ENCODE measurements around the gene NUDT14. TPM values are rescaled to one million over a fixed set of nuclear protein-coding genes. Genes with fewer than 3 reads are reported as not detected.

Gene NUDT14
- total RNA-seq, 4 donors from 2014 or later: 12.1 to 22.3 (median 16.6) TPM

DNA sequence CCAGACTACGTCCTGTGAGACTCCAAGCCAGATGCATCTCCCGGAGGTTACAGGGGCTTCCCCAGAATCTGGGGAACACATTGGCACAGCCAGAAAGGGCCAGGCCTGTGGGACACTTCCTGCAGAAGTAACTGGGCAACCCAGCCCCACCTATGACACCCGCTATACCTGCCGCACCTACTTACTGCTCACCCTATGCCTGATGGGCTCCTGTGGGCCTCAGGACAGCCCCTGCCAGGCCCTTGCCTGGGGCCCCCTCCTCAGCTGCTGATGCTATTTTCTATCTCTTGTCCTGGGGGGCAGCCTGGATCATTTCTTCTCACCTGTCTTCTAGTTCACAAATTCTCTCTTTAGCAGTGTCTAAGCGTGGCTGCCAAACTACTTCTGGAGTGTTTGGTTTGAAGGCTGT lies 41.3 kb downstream of the NUDT14 start:
- DNase-seq (ENCODE audit: low spot score) (no peak), ATAC-seq (ENCODE audit: low FRiP score) (no peak)
- TF ChIP-seq, protein P1, sequence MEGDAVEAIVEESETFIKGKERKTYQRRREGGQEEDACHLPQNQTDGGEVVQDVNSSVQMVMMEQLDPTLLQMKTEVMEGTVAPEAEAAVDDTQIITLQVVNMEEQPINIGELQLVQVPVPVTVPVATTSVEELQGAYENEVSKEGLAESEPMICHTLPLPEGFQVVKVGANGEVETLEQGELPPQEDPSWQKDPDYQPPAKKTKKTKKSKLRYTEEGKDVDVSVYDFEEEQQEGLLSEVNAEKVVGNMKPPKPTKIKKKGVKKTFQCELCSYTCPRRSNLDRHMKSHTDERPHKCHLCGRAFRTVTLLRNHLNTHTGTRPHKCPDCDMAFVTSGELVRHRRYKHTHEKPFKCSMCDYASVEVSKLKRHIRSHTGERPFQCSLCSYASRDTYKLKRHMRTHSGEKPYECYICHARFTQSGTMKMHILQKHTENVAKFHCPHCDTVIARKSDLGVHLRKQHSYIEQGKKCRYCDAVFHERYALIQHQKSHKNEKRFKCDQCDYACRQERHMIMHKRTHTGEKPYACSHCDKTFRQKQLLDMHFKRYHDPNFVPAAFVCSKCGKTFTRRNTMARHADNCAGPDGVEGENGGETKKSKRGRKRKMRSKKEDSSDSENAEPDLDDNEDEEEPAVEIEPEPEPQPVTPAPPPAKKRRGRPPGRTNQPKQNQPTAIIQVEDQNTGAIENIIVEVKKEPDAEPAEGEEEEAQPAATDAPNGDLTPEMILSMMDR (IDR thresholded peaks at IDR 0.05): no peak

DNA sequence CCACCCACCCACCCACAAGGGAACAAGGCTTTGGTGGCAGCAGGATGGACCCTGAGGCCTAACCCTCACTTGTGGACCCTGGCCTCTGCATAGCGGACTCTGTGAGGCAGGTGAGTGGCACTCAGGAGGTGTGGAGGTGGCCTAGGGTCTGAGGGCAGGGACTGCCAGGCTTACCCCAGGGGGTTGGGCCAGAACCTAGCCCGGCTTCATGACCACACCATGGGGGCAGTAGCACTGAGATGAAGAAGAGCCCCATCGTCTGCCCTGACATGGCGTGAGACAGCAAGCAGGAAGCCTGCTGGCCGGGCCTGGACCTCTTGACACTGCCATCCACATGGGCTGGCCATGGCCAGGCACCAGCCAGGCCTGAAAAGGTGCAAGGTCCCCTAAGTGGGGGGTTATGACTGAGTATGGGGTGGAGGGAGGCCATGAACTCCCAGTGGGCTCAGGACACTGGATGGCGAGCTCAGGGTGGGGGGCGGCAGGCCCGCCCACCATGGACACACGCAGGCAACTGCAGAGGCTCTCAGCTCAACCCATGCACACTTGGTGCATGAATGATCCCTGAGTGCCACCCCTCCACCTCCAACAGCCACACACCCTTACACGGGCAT lies 41.8 kb downstream of the NUDT14 start:
- DNase-seq (ENCODE audit: low spot score): no peak
- TF ChIP-seq, protein P1 (IDR thresholded peaks at IDR 0.05): no peak
- ATAC-seq (ENCODE audit: low FRiP score): no peak

DNA sequence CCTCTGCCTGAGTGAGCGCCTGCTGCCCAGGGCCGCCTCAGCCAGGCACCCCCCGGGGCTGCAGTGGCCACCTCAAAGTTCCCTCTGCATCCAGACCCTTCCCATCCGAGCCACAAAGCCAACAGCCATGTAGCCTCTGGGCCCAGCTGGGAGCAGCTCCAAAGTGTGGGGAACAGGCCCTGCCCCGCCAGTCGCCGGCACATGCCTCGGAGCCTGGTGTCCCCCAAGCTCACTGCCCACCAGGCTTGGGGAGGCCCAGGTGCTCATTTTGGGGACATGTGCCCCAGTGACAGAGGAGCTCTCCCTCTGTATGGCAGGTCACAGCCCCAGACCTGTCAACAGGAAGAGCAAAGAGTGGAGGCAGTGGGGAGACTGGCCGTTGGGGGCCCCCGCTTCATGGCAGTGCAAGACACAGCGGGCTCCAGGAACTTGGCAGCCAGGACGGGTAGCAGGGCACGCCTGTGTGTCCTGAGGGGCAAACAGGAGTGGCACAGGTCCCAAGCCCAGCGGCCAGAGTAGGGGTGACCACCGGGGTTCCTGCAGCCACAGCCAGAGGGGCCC lies 42.5 kb downstream of the NUDT14 start:
- DNase-seq (ENCODE audit: low spot score) (no peak), ATAC-seq (ENCODE audit: low FRiP score) (no peak)
- TF ChIP-seq, protein P1 (IDR thresholded peaks at IDR 0.05): no peak

DNA sequence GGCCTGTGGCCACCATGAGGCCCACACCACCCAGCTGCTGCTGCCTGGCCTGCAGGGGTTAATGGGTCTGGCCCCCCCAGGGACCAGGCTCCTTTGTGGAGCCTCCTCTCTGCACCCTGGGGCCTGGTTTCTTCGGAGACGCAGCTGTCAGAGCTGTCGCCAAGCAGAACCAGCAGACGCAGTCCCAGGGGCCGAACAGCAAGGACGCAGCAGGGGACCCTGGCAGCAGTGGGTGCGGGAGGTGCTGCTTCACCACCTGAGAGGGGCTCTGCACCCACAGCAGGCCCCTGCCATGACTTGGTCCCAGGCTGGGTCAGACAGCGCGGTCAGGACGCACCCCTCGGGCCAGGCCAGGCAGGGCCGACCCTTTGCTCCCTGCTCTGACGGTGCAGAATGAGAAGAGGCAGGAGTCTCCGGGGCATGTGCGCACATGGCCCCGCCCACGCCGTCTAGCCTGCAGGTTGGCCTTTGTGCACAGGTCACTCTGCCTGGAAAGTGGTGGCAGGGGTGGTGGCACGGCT lies 43.0 kb downstream of the NUDT14 start:
- DNase-seq (ENCODE audit: low spot score) (no peak), ATAC-seq (ENCODE audit: low FRiP score) (no peak)
- TF ChIP-seq, protein P1 (IDR thresholded peaks at IDR 0.05): no peak

DNA sequence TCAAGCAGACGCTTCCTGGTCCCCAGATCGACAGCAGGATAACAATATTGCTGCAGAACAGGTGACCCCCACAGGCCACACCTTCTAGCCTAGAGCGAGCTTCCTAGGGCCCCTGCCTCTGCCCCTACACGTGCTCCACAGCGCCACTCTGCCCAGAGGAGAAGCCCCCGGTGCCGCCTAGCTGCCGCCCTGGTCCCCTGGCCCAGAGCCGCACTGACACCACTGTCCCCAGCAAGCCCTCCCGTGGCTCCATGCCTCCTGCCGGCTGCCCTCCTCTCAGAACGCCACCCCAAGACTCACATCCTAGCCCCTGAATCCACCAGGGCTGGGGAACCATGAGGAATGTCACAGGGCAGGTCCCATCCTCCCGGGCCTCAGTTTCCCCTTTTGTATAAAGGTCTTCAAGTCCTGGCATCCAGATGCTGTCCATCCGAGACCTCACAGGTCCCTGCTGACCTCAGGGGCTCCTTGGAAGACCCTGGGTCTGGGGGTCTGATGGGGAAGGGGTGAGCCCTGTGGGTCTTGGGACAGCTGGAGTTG lies 43.6 kb downstream of the NUDT14 start:
- DNase-seq (ENCODE audit: low spot score): no peak
- TF ChIP-seq, protein P1 (IDR thresholded peaks at IDR 0.05): no peak
- no peak for ATAC-seq (ENCODE audit: low FRiP score)

DNA sequence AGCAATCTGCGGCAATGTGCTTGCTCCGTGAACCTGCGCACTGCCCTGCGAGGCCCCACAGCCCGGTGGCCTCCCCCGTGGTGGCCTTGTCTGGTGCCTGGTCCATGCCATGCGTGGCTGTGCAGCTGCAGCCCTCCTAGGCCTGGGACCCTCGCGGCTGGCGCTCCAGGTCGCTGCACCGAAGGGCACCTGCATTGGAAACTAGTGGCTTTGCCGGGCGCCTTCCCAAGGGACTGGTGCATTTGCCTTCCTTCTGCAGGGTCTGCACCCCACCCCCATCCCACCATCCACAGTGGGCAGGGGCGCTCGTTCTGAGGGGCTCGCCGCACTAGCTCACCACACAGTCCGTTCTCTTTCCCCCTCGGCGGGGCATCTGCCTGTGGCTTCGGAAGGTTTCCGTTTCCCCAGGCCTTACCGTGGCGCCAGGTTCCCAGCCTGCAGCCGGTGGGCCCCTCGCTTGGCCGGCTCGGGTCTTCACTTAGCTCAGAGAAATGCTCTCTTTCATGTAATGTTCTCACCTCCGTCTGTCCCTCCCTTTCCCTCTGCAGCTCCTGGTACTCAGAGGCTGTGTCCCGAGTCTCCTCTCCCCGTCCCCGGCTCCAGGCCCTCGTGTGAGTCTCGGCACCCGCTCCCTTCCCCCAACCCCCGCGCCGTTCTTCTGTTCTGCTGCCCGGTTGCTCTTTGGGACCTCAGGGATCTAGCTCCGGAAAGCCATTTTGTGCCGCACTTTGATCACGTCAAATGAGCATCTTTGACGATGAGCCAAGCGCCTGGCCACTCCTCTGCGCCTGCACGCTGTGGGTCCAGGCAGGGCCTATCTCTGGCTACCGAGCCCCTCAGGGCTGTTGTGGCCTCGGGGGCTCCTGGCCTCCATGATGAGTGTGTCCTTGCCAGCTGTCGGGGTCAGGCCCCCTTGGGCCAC lies 44.5 kb downstream of the NUDT14 start:
- TF ChIP-seq, protein P1 (IDR thresholded peaks at IDR 0.05): no peak
- DNase-seq (ENCODE audit: low spot score) (no peak), ATAC-seq (ENCODE audit: low FRiP score) (no peak)
